ENCODE measurements around the gene GLUL.
"Not testable (repeated sequence)": the region's sequence is repeated elsewhere in the genome, so short reads cannot be mapped to it uniquely, and the experiment has no call there.

Gene GLUL

DNA sequence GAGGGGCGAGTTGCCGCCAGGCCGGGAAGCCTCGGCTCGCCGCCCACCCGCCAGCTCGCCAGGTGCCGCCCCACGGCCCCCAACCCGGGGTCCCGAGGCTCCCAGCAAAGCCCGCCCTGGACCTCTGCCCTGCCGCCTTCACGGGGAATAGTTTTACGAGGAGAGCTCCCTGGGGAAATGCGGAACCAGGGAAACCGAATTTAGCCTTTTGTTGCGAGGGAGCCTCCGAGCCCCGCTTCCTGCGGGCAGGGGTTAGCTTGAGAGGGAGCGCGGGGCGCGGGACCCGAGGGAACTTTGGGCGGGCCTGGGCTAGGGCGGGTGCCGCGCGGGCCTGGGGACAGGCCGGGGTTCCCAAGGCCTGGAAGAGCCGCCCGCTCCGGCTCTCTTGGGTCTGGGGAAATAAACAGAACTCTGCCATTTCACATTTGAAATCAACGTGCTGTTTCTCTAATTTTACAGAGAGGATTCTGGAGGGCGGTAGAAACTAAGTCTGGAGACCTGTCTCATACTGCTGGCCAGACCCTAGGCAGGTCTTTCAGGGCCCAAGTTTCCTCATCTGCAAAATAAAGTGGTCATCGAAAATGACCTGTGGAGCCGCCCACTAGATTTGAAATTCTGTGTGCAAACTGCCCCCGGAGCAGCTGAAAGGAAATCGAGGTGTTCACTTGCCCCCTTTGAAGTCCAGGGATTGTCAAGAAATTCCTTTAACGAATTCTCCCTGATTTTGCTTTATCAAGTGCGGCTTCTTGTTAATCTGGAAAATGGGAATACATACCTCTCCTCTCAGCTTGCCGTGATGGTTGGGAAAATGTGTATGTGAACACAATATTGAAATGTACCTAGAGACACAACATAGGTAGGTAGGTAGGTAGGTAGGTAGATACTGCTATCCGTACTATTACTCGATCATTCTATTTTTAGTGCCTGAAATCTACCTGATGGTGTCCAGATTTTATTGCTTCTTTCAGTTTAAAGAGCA lies 749 bp upstream of the GLUL start:
- no peak for DNase-seq

DNA sequence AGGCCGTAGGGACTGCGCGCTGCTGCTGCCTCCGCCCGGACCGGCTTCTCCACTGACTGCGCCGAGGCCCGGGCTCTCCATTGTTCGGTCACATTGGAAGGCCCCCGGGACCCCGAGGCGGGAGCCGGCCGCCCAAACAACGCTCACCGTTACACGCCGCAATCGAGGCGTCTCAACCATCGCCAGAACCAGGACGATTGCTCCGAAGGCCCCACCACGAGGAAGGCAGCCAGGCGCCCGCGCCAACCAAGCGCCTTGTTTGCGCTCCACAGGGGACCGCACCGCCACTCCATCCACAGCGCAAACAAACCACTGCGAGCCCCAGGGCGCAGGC lies 595 bp downstream of the GLUL start:
- DNase-seq: no peak

DNA sequence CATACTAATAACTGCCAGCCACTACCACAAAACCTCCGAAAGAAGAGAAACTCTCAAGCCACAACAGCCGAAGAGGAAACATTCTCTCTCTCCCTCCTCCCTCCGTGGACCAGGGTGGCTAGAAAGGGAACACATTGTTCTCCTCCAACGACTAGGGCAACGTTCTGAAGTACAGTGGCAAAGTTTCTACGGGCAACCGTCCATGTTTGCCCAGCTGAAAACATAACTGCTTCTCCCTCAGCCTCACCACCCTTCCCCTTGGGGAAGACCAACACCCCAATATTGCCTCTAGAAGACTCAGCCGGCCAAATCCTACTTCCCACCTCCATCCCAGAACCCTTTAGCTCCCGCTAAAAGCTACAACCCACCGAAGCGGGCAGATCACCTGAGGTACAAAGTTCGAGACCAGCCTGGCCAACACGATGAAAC lies 2.0 kb downstream of the GLUL start:
- no peak for DNase-seq

GRCh38 chr1:182388392-182389134 lies 3.0 kb downstream of the GLUL start:
- DNase-seq: no peak

DNA sequence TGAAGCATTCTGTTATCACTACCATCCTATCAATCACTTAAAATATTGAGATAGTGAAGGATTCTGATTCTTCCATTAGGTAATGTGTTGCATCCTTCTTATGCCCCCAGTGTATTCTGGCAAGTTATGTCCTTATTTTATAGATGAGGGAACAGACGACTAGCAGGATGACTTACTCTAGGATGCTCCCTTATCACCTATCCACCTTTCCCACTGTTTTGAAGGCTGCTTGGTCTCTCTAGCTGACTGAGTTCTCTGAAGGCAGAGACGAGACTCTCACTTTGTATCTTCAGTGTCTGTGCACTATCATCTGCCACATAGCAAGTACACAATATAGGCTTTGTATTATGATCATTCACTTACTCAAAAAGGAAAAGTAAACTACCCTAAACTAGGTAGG lies 4.0 kb downstream of the GLUL start:
- DNase-seq: no peak

DNA sequence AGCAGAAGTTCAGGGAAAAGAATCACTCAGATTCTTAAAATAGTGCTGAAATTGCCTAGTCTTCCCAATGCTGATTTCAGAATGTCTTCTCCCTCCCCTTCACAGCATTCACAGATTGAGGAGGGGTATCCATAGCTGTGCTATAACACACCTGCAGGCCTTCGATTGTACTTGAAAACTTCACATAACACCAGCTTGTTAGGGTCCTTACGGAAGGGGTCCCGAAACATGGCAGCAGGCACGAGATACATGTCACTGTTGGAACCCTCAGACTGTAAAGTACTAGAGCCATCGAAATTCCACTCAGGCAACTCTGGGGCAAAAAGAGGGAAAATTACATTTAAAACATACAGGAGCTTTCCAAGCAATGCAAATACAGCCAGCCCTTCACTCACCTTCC lies 4.6 kb downstream of the GLUL start:
- DNase-seq: no peak

- DNase-seq: no peak
These were observed 5.4 kb downstream of the GLUL start for GRCh38 chr1:182385885-182386853.

- DNase-seq: no peak
These were observed 7.1 kb downstream of the GLUL start for GRCh38 chr1:182384387-182384960.

DNA sequence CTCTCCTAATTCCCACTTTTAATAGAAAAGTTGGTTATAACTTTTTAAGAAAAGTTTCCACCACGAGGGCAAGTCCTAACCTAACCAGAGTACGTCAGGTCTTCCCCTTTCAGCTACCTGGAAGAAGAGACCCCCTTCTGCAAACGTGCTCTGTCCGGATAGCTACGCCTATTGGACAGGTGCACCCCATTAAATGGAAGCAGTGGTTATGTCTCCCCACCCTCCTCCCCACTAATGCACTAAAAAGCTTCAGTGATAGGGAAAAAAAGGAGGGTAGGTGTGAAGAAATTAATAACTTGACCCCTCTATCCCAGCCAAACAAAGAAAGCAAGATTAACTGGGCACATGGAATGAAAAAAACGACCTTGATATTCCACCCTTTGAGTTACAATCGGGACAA lies 7.7 kb downstream of the GLUL start:
- no peak for DNase-seq

DNA sequence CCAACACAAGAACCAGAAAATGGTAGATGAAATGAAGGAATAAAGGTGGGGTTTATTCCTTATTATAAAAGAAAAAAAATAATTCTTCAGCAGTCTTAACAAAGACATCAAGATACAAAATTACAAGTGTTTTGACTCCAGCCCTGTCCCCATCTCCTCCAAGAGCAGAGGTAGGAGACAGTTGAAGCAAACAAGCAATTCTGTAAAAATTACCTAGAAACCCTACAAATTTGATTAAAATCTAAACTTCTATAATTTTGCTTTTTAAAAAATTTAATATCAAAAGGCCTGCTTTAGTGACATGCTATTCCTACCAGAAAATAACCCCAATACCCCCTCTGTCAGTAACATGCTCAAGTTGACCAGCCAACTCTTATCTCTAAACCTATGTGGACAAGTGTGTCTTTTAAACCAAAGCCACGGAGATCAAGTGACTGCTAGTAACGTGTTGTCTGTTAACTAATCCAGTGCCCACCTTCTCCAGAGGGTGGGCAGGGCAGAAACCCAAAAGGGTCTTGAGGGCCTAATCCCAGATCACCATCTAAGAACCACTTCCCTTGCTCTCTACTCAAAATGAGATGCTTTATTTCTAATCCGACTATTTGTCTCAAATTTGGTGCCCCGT lies 8.4 kb downstream of the GLUL start:
- DNase-seq: no peak

GRCh38 chr1:182381962-182382819 lies 9.4 kb downstream of the GLUL start:
- DNase-seq: no peak

GRCh38 chr1:182380199-182380598 lies 11.4 kb downstream of the GLUL start:
- no peak for DNase-seq

DNA sequence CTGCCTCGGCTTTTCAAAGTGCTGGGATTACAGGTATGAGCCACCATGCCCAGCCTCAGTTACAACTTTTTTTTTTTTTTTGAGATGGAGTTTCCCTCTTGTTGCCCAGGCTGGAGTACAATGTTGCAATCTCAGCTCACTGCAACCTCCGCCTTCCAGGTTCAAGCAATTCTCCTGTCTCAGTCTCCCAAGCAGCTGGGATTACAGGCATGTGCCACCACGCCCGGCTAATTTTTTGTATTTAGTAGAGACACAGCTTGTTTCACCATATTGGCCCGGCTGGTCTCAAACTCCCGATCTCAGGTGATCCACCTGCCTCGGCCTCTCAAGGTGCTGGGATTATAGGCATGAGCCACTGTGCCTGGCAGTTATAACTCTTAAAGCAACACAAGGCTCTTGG lies 11.8 kb downstream of the GLUL start:
- not testable (repeated sequence) for DNase-seq

DNA sequence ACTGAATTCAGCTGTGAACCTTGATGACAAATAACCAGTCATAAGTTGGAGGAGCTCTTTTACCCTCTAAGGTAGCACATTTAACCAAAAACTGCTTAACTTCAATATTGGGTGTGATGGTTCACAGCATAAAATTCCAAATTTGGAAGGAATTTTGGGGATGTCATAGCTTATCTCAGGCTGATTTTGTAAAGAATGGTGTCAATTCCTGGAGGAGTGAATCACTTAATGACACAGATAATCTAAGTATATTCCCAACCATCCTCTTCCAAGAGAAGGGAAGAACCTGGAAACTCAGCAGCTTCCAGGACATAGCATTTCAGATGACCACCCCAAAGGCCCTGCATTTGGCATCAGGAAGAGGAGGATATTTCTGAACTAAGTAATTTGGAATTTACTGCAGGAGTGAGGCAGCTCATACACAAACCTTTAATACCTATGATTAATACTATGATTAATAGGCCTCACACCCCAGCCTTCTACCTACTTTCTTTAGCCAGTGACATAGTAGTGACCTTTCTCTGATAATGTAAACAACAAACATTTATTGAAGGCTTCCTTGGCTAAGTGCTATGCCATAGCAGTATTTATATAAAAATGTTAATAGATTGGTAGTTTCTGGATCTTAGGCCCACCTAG lies 14.5 kb downstream of the GLUL start:
- DNase-seq: no peak

GRCh38 chr1:182374101-182374834 lies 17.3 kb downstream of the GLUL start:
- no peak for DNase-seq

GRCh38 chr1:182370532-182370931 lies 21.1 kb downstream of the GLUL start:
- DNase-seq: no peak

DNA sequence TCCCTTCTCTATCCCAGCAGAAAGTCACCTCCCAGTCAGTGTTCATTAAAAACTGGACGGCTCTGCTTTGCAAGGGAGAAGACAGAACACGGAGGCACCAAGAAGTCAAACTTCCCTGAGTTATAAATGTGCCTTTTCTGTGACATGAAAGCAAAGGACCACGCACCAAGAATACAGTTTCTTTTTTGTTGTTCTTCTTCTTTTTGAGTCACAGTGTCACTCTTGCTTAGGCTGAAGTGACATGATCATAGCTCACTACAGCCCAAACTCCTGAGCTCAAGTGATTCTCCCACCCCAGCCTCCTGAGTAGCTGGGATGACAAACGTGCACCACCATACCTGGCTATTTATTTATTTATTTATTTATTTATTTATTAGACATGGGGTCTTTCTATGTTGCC lies 22.7 kb downstream of the GLUL start:
- DNase-seq: no peak

DNA sequence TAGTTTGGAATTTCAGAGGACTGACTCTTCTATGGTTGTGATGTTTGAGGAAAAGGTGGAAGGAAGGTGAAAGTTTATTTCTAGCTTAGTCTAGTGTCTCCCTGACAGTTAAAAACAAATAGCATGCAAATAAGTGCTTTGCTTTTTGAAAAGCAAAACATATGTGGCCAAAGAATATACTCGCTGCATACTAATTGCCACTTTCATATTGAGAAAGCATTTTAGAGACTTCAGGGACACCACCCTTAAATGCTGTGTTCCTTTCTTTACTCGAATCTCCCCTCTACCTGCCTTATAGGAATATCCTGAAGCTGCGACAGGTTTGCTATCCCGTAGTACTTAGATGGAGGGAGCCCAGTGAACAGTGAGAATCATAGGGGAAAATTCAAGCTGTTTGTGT lies 23.2 kb downstream of the GLUL start:
- DNase-seq: no peak

DNA sequence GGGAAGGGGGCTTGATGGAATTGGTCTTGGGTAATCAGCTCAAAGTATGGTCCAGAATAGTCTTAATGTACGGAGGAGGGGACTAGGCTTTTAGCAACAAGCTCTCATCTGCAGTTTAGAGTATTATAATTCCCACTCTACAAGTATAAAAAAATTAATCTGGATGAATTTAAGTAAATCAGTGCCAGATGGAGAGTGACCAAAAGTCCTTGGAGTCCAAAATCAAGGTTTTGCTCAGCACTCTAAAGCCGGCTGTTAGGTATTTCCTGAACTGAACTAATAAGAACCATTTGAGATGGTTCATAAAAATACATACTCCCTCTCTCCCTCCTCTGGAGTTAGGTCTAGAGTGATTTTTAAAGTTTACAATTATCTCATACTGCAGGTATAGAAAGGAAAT lies 23.7 kb downstream of the GLUL start:
- no peak for DNase-seq

DNA sequence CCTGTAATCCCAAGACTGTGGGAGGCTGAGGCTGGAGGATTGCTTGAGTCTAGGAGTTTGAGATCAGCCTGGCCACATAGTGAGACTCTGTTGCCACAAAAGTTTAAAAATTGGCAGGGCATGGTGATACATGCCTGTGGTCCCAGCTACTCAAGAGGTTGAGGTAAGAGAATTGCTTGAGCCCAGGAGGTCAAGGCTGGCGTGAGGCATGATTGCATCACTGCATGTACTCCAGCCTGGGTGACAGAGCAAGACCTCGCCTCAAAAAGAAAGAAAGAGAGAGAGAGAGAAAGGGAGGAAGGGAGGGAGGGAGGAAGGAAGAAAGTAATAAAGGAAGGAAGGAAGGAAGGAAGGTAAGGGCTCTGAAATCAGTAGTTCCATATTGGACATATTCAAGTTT lies 25.0 kb downstream of the GLUL start:
- no peak for DNase-seq
